ENCODE results near the gene FAM241A.
"Not testable (repeated sequence)": the region's sequence is repeated elsewhere in the genome, so short reads cannot be mapped to it uniquely, and the experiment has no call there.

The FAM241A gene

GRCh38 chr4:112175840-112176239, 30.6 kb downstream of the FAM241A start:
- no peak for DNase-seq

GRCh38 chr4:112176596-112176995, 31.3 kb downstream of the FAM241A start:
- DNase-seq: no peak

- not testable (repeated sequence) for DNase-seq
Measured at GRCh38 chr4:112178741-112179140, 33.5 kb downstream of the FAM241A start.

- DNase-seq: no peak
Measured at GRCh38 chr4:112181358-112182000, 36.2 kb downstream of the FAM241A start.

- no peak for DNase-seq
Measured at GRCh38 chr4:112182604-112183003, 37.4 kb downstream of the FAM241A start.

GRCh38 chr4:112183252-112183651, 38.0 kb downstream of the FAM241A start:
- DNase-seq: no peak

GRCh38 chr4:112184438-112184837, 39.2 kb downstream of the FAM241A start:
- DNase-seq: no peak

GRCh38 chr4:112185334-112185733, 40.1 kb downstream of the FAM241A start:
- DNase-seq: no peak

GRCh38 chr4:112185740-112186670, 40.8 kb downstream of the FAM241A start:
- DNase-seq: no peak

- no peak for DNase-seq
Measured at GRCh38 chr4:112189754-112190153, 44.5 kb downstream of the FAM241A start.

GRCh38 chr4:112190684-112191083, 45.4 kb downstream of the FAM241A start:
- DNase-seq: no peak

- DNase-seq: no peak
Measured at GRCh38 chr4:112196461-112196860, 51.2 kb downstream of the FAM241A start.

- DNase-seq: no peak
Measured at GRCh38 chr4:112199041-112199440, 53.8 kb downstream of the FAM241A start.

- no peak for DNase-seq
Measured at GRCh38 chr4:112201915-112202505, 56.8 kb downstream of the FAM241A start.

GRCh38 chr4:112203593-112203992, 58.3 kb downstream of the FAM241A start:
- DNase-seq: no peak

- DNase-seq: no peak
Measured at GRCh38 chr4:112206431-112206830, 61.2 kb downstream of the FAM241A start.

GRCh38 chr4:112208137-112209095, 63.2 kb downstream of the FAM241A start:
- not testable (repeated sequence) for DNase-seq

GRCh38 chr4:112210777-112211176, 65.5 kb downstream of the FAM241A start:
- DNase-seq: no peak

GRCh38 chr4:112213091-112213490, 67.8 kb downstream of the FAM241A start:
- DNase-seq: no peak

GRCh38 chr4:112213856-112214255, 68.6 kb downstream of the FAM241A start:
- no peak for DNase-seq

- DNase-seq: no peak
Measured at GRCh38 chr4:112214390-112215264, 69.4 kb downstream of the FAM241A start.
